ENCODE data around the gene UBE2O.

UBE2O gene

DNA sequence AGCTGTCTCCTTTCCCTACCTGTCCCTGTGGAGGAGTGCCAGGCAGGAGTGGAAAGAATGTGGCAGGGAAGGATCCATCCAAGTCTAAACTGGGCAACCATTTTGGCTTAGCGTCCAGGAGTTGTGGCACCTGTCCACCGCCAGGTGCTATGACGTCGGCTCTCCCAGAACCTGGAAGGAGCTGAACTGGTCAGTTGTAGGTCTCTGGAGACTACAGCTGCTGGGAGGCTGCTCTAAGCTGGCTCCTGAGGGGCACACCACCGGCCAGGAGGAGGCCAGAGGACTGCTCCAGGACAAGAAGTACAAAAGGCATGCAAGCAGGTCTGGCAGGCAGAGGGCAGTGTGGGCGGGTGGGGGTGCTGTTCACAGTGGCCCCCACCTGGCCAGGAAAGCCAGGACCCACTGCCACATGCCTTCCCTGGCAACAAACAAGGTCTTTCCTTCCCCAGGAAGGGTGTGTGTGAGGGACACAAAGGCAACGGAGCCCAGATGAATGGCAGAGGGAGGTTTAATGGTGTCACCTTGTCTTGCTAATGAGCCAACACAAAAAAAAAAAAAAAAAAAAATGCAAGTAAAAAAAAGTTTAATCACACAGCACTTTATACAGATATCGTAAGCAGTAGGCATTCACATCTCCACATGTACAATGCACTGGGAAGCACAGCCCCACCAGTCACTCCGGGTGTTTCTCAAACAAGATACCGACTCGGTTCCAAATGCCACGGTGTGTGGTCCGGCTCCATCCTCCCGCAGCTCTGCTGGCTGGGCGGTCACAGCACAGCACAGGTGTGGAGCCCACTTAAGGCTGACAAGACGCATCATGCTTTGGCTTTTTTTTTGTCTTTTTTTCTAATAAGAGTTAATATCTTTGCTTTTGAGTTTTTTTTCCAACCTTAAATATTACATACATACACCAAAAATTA is 63.7 kb downstream of the UBE2O start:
- DNase-seq (ENCODE audit: low spot score) = no peak

DNA sequence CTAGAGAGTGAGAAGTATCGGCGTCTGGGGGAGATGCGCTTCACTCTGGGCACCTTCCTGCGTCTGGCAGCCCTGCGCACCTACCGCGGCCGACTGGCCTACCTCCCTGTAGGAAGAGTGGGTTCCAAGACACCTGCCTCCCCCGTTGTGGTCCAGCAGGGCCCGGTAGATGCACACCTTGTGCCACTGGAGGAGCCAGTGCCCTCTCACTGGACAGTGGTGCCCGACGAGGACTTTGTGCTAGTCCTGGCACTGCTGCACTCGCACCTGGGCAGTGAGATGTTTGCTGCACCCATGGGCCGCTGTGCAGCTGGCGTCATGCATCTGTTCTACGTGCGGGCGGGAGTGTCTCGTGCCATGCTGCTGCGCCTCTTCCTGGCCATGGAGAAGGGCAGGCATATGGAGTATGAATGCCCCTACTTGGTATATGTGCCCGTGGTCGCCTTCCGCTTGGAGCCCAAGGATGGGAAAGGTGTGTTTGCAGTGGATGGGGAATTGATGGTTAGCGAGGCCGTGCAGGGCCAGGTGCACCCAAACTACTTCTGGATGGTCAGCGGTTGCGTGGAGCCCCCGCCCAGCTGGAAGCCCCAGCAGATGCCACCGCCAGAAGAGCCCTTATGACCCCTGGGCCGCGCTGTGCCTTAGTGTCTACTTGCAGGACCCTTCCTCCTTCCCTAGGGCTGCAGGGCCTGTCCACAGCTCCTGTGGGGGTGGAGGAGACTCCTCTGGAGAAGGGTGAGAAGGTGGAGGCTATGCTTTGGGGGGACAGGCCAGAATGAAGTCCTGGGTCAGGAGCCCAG is 65.8 kb downstream of the UBE2O start:
- no peak for DNase-seq (ENCODE audit: low spot score)

DNA sequence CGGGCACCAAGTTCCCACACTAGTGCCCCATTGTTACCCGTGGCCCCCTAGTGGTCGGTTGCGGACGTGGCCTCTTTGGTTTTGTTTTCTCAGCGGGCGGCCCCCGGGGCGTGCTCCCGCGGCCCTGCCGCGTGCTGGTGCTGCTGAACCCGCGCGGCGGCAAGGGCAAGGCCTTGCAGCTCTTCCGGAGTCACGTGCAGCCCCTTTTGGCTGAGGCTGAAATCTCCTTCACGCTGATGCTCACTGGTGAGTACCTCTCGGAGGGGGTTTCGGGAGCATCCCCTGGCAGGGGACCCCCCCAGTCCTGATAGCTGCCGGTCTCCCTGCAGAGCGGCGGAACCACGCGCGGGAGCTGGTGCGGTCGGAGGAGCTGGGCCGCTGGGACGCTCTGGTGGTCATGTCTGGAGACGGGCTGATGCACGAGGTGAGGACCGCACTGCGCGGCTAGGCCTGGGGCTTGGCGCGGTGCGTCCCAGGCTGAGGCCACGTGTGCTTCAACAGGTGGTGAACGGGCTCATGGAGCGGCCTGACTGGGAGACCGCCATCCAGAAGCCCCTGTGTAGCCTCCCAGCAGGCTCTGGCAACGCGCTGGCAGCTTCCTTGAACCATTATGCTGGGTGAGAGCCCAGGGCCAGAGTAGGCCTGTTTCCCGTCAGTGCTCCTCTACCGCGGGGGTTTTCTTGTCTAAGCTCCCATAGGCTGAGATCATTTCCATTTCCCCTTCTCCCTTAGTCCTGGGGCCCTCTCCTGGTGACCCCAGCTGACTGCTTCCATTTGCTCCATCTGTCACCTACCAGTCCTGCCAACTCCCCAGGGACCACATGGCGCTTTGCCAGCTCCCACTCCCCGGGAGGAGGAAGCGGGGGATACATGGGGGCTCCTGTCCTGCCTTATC is 66.8 kb downstream of the UBE2O start:
- DNase-seq (ENCODE audit: low spot score) = peak; percentile 92

DNA sequence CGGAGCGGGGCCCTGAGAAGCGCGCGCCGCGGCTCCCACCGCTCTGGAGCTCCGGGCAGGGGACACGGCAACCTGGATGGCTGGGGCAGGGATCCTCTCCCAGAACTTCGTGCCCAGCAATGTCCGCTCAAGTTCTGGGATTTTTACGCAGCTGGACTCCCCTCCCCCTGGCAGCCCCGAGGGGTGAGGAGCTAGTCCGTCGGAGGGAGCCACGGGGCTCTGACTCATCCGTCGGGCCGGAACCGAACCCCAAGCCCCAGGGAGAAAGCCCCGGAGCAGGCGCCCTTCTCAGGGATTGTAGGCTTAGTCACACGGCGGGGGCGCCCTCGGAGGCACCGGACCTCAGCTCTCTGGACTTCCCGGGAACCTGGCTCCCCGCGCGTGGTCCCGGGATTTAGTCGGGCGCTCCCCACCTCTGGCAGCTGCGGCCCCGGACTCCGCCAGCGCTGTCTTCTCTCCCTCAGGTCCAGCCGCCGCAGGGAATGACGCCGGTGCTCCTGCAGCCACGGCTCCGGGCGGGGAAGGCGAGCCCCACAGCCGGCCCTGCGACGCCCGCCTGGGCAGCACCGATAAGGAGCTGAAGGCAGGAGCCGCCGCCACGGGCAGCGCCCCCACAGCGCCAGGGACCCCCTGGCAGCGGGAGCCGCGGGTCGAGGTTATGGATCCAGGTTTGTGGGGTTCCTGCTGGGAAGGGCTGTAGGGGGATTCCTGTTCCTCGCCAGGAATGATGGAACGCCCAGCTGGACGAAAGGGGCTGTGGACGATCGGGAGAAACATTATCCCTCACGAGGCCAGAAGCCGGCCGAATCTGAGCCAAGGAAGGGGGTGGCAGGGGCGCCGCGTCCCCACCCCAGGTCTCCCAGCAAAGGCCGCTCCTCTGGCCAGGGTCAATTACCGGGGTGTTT is 67.7 kb downstream of the UBE2O start:
- DNase-seq (ENCODE audit: low spot score) = peak; percentile 66

DNA sequence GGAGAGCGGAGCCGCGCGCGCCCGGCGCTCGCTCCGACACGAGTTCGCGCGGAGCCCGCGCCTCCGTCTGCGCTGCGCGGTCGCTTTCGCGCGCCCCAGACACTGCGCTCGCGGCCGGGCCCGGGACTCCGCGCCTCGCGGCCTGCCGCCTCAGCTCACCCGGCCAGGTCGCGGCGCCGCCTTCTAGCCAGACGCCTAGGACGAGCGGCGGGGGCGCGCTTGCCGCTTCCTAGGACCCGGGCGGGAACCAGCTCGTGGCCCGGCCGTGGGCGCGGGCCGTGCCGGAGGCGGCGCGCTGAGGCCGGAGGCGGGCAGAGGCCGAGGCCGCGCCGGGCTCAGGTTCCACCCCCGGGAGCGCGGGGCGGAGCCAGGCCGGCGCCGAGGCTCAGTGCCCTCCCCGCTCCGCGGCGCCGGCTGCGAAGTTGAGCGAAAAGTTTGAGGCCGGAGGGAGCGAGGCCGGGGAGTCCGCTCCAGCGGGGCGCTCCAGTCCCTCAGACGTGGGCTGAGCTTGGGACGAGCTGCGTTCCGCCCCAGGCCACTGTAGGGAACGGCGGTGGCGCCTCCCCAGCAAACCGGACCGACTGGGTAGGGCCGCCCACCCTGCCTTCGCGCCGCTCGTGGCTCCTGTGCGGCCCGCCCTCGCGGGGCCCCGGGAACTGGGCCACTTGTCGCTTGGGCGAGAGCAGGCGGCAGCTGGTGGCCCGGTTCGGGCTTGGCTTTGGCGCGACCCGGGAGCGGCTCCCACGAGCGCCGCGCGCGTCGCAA is 68.5 kb downstream of the UBE2O start, which contains the start of gene SPHK1:
Gene SPHK1, plus strand, starts transcription at position 388 of the 765 bp plus-strand sequence. CDS start 1,036 bp downstream, outside the sequence.
- peak; percentile 88 for DNase-seq (ENCODE audit: low spot score)

DNA sequence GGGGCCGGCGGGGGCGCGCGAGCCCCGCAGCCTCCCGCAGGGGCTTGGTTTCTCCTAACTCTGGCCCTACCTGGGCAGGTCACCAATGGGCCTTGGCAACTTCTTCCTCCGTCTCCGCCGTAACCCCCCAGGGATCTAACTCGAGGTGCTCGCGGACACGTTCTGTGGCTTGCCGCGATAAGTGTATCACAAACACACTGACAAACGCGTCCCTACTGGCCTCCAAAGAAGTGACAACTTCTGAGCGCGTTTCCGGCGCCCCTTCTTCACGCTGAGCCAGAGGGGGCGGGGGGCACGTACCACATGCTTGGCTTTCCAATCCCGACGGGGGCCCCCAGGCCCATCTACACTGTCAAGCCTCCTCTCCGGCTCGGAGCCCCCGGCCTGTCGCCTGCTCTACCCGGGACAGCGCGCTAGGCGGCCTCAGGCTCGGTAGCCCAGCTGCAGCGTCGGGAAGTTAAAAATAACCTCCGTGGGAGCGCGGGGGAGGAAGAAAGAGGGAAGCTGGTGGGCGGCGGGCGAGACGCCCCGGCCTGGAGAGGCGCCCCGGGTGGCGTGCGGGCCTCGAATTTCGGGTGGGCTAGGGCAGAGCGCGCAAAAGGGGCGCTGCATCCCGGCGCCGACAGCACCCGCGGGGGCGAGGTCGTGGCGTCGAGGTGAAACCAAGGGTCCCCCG is 69.3 kb downstream of the UBE2O start:
- peak; percentile 51 for DNase-seq (ENCODE audit: low spot score)

DNA sequence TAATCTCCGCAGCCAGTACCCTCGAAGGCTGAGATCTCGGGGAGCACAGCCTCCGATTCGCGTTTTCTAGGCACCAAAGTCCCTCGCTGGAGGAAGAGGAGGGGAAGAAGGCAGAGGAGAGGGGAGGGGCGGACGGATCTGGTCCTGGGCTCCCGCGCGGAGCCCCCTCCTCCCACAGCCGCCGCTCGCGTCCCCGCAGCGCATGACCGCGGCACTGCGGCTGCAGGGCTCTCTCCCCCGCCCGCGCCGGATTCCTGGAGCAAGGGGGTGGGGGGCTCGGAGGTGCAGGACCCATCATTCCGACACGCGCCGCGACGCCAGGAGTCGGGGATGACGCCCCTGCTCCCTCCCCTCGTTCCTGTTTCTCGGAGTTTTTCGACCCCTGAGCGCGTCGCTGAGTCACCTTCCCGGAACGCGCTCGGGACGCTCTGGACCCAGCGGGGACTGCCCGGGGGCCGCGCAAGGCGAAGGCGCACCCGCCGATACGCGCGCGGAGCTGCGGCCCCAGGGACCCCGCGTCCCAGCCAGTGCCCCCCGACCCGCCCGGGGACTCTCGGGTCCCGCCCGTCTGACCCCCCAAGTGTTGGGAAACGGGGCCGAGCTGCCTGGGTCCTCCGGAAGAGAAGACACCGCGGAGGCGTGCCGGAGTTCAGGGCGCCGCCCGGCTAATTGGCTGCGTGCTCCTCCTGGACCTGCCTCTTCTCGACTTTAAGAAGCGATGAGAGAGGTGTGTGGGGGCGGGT is 70.0 kb downstream of the UBE2O start:
- peak; percentile 63 for DNase-seq (ENCODE audit: low spot score)

DNA sequence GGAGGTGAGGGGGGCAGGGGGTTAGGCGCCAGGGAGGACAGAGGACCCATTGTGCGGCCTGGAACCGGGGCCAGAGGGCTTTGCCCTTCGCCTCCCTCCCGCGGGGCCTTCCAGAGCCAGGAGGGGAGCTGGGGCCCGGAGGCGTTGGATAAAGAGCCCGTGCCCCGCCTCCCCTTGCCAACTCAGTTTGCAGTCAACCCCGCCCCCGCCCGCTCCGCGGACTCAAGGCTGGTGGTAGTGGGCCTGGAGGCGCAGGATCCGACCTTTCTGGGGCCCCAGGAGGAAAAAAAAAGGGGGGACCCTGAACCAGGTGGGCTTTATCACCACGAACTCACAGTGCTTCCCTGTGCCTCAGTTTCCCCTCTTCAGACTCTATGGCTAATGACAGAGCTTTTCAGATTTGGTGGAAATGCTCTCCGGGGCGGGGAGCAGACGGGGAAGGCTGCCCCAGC is 70.6 kb downstream of the UBE2O start:
- no peak for DNase-seq (ENCODE audit: low spot score)

DNA sequence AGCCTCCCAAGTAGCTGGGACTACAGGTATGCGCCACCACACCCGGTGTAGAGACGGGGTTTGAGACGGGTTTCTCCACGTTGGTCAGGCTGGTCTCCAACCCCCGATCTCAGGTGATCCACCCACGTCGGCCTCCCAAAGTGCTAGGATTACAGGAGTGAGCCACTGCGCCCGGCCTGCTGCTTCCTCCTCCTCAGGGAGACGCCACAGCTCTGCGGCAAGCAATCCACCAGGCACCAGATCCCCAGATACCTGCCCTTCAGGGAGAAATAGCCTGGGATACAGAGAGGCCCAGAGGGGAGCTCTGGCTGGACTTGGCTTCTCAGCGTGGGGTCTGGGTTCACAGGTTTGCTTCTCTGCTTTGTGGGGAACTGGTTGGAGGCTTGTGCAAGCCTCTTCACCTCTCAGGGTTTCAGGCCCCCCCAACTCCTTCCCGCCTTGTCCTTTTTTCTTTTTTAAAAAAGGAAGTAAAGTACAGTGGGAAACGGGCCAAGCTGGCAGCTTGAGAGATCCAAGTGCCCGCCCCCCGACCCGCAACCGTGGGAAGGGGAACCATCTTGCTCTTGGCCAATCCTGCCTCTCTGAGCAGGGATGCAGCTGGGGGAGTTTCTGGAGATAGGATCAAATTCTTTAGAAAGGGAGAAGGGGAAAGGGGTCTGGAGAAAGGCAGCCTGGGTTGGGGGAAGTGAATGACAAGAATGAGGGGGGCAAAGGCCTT is 71.2 kb downstream of the UBE2O start:
- DNase-seq (ENCODE audit: low spot score) = no peak

DNA sequence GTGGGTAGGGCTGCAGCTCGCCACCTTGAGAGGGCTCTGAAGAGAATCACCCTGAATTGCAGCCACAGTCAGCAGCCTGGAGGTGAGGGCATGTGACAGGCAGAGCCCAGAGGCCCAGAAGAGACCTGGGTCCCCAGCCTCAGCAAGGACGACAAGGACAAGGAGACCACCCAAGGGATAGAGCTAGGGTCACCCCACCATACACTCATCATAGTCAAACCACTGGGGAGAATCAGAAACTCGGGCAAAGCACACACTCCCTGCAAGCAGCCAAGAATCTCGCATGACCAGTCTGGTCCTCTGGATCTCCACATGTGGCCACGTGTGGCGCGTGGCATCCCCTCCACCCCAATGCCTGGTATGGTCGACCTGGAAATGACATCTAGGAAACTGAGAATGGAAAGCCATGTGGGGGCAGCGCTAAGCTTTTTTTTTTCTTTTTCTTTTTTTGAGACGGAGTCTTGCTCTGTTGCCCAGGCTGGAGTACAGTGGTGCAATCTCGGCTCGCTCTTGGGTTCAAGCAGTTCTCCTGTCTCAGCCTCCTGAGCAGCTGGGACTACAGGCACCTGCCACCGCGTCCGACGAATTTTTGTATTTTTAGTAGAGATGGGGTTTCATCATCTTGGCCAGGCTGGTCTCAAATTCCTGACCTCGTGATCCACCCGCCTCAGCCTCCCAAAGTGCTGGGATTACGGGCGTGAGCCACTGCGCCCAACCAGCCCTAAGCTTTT is 73.1 kb downstream of the UBE2O start:
- no peak for DNase-seq (ENCODE audit: low spot score)

DNA sequence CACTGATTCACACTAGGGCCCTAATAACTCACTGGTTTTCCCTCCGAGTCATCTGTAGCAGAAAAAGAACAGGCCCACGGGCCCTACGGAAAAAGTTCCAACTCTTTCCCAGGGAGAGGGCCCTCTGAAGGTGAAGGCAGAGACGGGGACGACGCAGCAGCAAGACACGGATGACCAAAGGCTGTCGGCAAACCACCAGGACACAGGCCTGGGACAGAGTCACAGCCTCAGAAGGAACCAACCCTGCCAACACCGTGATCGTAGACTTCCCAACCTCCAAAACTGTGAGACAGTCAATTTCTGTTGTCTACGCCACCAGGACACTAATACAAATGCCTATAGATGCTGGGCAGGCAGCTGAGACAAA is 73.7 kb downstream of the UBE2O start:
- no peak for DNase-seq (ENCODE audit: low spot score)

DNA sequence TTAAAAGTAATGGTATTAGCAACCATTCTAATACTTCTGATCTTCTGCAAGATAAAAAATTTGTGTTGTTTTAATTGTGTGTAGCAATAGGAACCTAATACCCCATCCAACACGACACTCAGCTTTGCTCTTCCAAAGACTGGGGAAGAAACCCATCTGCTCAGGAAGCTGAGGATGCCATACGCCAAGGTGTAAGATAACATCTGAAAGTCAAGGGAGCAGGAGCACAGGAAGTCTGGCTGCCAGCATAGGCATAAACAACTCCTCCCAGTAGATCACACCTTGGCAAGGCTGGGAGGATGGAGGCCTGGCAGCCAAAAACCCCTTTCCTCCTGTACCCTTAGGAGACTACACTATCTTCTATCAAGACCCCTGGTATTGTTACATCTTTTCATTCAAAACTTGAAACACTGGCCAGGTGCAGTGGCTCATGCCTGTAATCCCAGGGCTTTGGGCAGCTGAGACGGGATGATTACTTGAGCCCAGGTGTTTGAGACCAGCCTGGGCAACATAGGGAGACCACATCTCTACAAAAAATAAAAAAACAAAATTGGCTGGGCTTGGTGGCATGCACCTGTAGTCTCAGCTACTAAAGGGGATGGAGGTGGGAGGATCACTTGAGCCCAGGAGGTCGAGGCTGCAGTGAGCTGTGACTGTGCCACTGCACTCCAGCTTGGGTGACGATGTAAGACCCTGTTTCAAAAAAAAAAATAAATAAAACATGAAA is 74.2 kb downstream of the UBE2O start:
- no peak for DNase-seq (ENCODE audit: low spot score)

DNA sequence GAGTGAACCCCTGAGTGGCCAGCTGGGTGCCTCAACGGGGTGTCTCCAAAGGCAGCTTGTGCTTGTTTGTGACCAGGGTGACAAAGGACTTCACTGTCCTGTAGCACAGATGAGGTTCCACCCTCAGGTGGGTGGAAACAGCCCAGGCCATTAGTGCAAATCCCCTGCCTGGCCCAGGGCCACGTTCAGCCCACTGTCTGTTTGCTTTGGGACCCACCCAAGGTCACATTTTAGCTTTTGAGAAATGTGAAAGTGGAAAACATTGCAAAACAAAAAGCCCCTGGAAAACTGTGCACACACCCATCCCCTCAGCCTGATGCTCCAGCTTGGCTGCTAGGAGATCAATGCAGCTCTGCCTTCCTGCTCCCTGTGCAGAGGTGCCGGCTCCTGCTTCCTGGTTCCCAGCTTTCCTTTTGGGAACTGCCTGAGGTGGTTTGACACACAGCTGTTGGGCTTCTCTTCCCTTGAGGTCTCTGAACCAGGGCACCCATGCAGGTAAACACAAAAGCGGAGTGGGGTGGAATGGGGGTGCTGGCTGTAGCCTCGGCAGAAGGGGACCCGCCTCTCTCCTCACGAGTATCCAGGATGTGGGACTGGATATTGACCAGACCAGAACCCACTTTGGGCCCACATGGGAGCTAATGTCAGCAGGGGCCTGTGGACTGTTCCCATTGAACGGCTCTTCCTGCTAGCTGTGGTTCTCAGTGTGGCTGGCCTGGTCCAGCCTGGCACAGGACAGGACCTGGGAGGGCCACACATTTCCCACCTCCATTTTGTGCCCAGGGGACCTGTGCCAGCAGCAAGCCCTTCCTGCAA is 76.4 kb downstream of the UBE2O start:
- no peak for DNase-seq (ENCODE audit: low spot score)

DNA sequence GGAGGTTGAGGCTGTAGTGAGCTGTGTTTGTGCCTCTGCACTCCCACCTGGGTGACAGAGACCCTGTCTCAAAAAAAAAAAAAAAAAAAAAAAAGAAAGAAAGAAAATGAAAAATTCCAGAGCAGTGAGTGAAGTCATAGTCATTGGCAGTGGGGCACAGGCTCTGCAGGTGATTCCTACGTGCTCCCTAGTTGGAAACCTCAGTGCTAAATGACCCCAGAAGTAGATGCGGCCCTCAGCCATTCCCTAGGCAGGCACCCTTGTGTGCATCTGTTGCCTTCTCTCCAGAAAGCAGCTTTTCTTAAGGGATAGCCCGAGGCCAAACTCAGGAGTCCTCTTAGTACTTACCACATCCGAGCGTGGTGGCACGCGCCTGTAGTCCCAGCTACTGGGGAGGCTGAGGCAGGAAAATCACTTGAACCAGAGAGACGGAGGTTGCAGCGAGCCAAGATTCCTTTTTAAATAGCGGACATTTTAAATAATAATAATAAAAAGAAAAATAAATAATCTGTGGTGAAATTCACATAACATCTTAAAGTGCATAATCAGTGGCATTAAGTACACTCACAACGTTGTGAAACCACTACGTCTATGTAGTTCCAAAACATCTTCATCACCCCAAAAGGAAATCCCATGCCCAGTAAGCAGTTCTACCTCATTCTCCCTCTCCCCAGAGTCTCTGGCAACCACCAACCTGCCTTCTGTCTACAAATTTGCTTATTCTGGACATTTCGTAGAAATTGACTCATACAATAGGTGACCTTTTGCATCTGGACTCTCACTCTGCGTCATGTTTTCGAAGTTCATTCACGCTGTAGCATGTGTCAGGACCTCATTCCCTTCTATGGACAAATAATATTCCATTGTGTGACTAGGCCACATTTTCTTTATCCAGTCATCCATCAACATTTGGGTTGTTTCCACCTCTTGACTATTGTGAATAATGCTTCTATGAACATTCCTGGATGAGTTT is 81.0 kb downstream of the UBE2O start:
- DNase-seq (ENCODE audit: low spot score) = peak; percentile 74
